Stimulated activated naive CD4-positive, alpha-beta T cell treated with Interleukin-2 at 50 U/mL for 16 hours (primary cell): ENCODE data around the gene TTC1.
"Not testable (repeated sequence)": the region's sequence is repeated elsewhere in the genome, so short reads cannot be mapped to it uniquely, and the experiment has no call there.

ENCODE experiments used
- DNase-seq: peaks from one replicate; lab custom pipeline; 2025; lab: John Stamatoyannopoulos, UW

Gene TTC1

GRCh38 chr5:159995907-159996306 is 13.0 kb upstream of the TTC1 start:
- DNase-seq: no peak

- no peak for DNase-seq
Observed at GRCh38 chr5:160001457-160001856, 7.5 kb upstream of the TTC1 start.

DNA sequence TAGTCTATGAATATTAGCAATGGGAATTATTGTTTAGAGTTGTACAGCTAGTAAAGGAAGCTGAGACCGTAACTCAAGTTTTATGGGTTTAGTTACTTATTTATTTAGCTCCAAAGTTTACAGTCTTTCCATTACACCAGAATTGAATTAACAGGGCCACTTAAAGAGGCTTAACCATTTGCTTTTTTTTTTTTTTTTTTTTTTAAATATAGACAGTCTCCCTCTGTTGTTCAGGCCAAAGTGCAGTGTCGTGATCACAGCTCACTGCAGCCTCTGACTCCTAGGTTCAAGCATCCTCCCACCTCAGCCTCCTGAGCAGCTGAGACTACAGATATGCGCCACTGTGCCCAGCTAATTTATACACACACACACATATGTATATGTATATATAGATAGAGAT is 1.4 kb upstream of the TTC1 start:
- no peak for DNase-seq

DNA sequence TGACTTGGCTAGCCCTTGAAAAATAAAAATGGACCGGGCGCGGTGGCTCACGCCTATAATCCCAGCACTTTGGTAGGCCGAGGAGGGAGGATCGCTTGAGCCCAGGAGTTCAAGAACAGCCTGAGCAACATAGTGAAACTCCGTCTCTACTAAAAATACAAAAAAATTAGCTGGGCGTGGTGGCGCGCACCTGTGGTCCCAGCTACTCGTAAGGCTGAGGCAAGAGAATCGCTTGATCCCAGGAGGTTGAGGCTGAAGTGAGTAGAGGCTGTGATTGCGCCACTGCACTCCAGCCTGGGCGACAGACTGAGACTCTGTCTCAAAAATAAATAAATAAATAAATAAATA is 436 bp upstream of the TTC1 start:
- not testable (repeated sequence) for DNase-seq

- no peak for DNase-seq
Observed at GRCh38 chr5:160009591-160009989, 651 bp downstream of the TTC1 start.

DNA sequence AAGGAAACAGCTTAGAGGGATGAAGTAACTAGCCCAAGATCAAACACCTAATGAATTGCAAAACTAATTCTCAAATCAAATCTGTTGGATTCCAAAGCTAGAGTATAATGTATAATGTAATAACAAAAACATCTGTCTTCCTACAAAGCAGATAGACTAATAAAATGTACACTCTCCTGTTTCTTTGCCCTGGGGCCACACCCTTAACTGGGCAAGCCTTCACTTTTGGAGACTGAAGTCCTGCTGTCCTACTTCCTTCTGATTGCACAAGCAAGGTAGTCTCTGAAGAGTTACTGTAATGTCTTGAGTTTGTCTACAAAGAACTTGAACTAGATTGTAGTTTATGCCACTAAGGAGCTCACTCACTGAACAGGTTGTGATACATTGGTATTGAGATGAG is 2.5 kb downstream of the TTC1 start:
- no peak for DNase-seq

DNA sequence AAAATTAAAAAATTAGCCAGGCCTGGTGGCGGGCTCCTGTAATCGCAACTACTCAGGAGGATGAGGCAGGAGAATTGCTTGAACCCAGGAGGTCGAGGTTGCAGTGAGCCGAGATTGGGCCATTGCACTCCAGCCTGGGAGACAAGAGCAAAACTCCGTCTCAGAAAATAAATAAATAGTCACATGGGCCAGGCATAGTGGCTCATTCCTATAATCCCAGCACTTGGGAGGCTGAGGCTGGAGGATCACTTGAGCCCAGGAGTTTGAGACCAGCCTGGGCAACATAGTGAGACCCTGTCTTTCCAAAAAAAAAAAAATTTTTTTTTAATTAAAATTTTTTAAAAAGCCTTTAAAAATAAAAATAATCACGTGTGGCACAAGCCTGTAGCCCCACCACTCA is 5.3 kb downstream of the TTC1 start:
- DNase-seq: not testable (repeated sequence)

DNA sequence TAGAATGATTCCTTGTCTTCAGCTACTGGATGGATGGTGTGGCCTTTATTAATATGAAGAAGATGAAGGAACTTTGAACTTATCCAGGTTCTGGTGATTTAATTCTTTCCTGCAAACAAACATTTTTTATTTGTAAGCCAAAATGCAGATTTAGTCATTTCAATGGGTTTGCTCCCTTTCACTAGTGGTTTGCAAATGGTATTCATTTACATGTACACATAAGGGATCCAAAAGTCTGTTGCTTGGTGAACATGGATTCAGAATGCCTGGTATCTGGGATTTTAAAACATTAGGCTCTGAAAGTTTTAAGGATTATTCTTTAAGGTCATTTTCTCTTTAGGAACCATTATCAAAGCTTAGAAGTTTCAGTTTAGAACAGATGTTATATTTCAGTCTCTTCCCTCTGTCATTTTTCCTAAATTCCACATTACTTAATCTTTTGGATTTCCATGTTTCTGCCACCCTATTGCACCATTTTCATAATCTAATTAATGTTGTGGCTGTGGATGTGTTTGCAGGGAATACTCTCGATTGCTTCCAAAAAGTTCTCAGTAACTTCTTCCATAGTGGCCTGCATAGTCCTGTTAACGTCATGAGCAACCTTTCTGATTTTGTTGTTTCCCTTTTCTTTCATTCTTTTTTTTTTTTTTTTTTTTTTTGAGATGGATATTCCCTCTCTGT is 10.1 kb downstream of the TTC1 start:
- DNase-seq: no peak

DNA sequence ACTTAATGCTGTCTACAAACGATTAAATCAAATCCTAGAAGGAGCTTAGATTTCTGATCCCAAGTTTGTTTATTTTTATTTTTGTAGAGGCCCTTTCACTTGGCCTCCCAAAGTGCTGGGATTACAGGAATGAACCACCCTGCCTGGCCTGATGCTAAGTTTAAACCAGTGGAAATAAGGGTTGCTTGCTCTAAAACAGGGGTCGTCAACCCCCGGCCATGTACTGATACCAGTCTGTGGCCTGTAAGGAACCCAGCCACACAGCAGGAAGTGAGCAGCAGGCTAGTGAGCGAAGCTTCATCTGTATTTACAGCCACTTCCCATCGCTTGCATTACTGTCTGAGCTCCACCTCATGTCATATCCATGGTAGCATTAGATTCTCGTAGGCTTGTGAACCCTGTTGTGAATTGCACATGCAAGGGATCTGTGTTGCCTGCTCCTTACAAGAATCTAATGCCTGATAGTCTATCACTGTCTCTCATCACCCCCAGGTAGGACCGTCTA is 11.4 kb downstream of the TTC1 start:
- no peak for DNase-seq

DNA sequence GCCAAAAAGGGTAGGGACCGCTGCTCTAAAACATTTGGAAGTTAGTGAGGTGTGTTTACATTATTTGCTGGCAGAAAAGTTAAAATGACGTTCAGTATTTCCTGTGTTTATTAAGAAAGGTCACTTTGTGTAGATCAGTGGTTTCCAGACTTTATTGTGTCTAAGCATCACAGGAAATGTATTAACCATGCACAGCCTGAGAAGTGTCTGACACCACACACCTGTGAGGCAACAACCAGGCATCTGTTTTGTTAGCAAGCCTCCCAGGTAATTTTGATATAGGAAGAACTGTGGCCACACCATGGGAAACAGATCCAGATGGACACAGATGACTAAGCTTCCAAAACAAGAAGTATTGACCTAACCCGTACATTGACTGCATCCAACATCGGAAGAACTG is 12.0 kb downstream of the TTC1 start:
- DNase-seq: no peak

DNA sequence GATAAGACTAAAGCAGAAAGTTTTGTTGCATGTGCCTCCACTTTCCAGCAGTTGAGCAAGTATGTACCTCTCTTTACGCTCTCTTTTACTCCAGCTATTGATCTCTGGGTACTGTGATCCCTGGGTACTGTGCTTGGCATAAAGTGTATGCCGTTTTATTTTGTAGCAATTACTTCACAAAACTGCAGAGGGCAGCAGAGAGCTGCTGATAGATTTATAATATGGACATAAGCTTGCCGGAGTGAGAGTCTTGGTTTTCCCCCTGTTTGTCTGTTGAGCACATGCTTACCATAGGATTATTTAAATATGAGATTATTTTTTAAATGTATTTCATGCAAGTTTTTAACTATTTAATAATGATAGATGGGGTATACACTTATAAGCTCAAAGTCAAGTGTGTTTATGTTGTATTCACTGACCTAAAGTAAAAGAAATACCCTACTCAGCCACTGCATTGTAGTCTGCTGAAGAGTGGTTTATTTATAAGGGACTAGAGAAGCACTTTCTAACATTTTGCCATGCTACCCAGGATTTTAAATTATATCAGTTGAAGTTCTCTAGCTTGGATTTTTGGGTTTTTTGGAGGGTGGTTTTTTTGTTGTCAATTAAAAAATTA is 13.0 kb downstream of the TTC1 start:
- DNase-seq: peak; percentile 9

DNA sequence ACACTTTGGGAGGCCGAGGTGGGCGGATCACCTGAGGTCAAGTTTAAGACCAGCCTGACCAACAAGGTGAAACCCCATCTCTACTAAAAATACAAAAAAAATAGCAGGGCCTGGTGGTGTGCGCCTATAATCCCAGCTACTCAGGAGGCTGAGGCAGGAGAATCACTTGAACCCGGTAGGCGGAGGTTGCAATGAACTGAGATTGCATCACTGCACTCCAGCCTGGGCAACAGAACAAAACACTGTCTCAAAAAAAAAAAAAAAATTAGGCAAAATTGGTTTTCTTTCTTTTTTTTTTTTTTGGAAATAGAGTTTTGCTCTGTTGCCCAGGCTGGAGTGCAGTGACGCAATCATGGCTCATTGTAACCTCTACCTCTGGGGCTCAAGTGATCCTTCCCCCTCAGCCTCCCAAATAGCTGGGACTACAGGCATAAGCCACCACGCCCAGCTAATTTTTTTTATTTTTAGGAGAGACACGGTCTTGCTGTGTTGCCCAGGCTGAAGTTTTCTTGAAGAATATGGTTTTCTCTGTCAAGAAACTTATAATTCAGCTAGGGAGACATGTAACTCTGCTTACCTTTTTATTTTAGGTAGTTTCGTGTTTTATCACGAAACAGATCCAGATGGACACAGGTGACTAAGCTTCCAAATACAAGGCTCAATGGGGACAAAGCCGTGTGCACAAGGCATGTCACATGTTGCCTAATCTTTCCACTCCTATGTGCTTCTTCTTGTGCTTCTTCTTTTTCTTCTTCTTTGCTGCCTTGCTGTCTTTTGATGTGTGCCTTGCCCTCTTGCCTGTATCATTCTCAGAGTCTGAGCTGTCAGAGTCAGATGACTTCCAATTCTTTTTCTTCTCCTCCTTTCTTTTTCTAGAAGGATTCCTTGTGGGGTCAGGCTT is 14.3 kb downstream of the TTC1 start:
- no peak for DNase-seq

DNA sequence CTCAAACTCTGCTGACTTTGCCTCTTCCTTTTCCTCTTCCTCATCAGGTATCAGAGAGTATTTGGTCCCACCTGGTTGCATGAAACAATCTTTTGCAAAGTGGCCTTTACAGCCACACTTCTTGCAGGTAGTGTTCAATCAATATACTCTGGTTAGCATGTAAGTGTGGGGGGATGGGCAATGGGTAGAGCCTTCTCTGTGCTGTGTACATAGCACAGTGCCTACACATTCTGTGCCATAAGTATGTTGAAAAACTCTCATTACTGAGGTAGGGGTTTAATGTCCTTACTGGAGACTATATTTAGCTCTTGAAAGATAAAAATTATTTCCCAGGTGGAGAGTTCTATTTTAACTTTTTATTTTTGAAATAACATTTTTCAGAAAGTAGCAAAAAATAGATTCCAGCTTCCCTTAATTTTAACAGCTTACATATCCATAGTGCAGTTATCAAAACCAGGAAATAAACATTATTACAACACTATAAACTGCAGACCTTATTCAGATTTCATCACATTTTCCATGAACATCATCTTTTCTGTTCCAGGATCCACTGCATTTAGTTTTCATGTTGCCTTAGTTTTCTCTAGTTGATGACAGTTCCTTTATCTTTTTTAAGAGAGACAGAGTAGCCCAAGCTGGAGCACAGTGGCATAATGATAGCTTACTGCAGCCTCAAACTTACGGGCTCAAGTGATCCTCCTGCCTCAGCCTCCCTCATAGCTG is 15.1 kb downstream of the TTC1 start:
- no peak for DNase-seq

GRCh38 chr5:160029004-160029403 is 20.1 kb downstream of the TTC1 start:
- DNase-seq: no peak

GRCh38 chr5:160029540-160030139 is 20.7 kb downstream of the TTC1 start:
- DNase-seq: no peak

DNA sequence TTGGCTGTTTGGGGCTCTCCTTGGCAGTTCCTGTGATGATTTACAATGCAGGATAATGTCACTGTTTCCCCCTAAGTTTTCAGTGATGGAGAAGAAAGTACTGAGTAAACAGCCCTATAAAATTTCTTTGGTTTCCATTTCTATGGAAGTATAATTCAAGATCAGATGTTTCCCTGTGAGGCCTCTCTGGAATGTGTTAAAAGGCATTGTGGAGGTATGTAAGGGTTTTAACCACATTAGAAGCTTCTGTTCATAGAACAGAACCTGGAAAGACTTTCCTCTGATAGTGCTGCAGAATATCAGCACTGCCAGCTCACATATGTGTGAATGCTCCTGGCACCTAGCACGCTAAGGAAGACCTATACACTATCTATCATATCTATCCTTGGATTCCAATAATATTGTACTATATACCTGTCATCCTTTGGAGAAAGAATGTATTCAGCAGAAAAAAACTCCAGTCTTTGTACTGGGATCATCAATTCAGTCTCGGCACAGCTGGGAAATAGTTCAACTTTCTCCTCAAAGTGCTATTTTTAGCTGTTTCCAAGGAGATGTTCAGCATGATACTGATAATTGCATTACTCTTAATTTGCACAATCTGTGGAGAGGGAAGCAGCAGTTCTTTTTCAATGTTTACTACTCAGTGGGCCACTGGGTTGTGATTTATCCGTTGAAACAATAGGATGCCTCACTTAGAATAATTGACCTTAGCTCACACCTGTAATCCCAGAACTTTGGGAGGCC is 21.9 kb downstream of the TTC1 start:
- no peak for DNase-seq

- DNase-seq: no peak
Observed at GRCh38 chr5:160033546-160034252, 24.8 kb downstream of the TTC1 start.

DNA sequence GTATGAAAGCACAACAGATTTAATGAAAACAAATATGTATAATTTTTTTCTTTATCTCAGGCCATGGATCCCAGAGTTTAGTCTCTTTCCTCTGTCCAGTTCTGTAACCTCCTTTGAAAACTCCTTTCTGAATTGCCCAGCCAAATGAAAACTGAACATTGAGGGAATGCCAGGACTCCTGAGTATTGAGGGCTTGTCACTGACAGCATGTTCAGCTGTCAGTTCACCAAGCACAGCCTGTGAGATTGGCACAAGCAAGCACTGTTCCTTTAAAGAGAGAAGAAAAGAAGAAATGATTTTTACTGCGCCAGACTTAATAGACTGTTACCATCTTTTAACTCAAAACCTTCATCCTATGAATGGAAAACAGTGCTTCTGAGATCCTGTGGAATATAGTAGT is 27.3 kb downstream of the TTC1 start:
- DNase-seq: no peak

GRCh38 chr5:160036884-160037283 is 27.9 kb downstream of the TTC1 start:
- no peak for DNase-seq

- no peak for DNase-seq
Observed at GRCh38 chr5:160039810-160040470, 31.0 kb downstream of the TTC1 start.
